Epithelial cell of proximal tubule (primary cell): ENCODE measurements around the gene CDK5RAP1. TPM values are rescaled to one million over a fixed set of nuclear protein-coding genes. Genes with fewer than 3 reads are reported as not detected.

Experiments used
- DNase-seq: peaks from one replicate; pipeline ENCODE4 v3.0.0-alpha.2; 2011; ENCODE audit warnings: low read depth
- H3K4me3 ChIP-seq: 2 replicates; pipeline ENCODE4 v1.5.1; 2011; ENCODE audit warnings: low read depth, mild to moderate bottlenecking, low read length
- total RNA-seq: library from RNA; depleted of rRNA; stranded (reverse); fragments of >200 nt; gene quantifications from 2 replicates; pipeline ENCODE4 v1.2.3, GENCODE V29; 2015
- TF ChIP-seq, protein P1 (sequence below): conservative IDR thresholded peaks from 2 replicates; pipeline ENCODE4 v1.5.1; 2012; ENCODE audit warnings: low read depth, mild to moderate bottlenecking, low read length

Gene CDK5RAP1
- total RNA-seq, 1 donor from 2014 or later = 28.8 TPM

DNA sequence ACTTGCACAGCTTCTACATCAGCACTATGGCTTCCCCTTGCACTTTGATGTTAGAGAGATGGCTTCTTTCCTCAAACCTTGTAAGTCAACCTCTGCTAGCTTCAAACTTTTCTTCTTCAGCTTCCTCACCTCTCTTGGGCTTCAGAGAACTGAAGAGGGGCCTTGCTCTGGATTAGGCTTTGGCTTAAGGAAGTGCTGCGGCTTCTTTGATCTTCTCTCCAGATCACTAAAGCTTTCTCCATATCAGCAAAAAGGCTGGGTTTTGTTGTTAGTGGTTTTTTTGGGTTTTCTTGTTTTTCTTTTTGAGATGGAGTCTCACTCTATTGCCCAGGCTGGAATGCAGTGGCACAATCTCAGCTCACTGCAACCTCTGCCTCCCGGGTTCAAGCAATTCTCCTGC is 24.0 kb downstream of the CDK5RAP1 start:
- TF ChIP-seq, protein P1, sequence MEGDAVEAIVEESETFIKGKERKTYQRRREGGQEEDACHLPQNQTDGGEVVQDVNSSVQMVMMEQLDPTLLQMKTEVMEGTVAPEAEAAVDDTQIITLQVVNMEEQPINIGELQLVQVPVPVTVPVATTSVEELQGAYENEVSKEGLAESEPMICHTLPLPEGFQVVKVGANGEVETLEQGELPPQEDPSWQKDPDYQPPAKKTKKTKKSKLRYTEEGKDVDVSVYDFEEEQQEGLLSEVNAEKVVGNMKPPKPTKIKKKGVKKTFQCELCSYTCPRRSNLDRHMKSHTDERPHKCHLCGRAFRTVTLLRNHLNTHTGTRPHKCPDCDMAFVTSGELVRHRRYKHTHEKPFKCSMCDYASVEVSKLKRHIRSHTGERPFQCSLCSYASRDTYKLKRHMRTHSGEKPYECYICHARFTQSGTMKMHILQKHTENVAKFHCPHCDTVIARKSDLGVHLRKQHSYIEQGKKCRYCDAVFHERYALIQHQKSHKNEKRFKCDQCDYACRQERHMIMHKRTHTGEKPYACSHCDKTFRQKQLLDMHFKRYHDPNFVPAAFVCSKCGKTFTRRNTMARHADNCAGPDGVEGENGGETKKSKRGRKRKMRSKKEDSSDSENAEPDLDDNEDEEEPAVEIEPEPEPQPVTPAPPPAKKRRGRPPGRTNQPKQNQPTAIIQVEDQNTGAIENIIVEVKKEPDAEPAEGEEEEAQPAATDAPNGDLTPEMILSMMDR = no peak
- no peak for DNase-seq
- no peak overlapping the region for H3K4me3 ChIP-seq

GRCh38 chr20:33373735-33374605 is 27.3 kb downstream of the CDK5RAP1 start:
- DNase-seq = peak; percentile 63
- H3K4me3 ChIP-seq = no peak overlapping the region
- TF ChIP-seq, protein P1 = no peak

- TF ChIP-seq, protein P1 = no peak
- no peak for DNase-seq
- no peak overlapping the region for H3K4me3 ChIP-seq
Measured at GRCh38 chr20:33372993-33373441, 28.3 kb downstream of the CDK5RAP1 start.

DNA sequence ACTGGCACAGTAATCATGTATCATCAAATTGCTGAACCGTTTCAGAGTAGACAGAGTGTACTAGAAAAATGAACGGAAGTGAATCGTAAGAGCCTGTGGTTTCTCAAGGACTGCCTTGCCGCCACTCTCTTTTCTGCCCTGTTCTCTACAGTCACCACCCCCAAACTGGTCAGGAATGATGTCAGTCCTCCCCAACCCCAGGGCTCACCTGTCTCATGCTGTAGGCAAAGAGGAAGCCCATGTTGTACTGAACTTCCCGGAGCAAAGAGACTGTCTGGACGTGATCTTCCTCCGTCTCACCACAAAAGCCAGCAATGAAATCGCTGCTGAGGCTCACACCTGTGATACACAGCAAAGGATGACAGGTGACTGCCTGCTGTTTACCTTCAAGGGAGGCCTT is 31.0 kb downstream of the CDK5RAP1 start:
- DNase-seq = no peak
- TF ChIP-seq, protein P1 = no peak
- peak overlapping the region; percentile 16 for H3K4me3 ChIP-seq

- TF ChIP-seq, protein P1 = no peak
- no peak overlapping the region for H3K4me3 ChIP-seq
- no peak for DNase-seq
Measured at GRCh38 chr20:33362898-33363297, 38.4 kb downstream of the CDK5RAP1 start.

GRCh38 chr20:33359399-33360261 is 41.7 kb downstream of the CDK5RAP1 start:
- H3K4me3 ChIP-seq = no peak overlapping the region
- DNase-seq = no peak
- TF ChIP-seq, protein P1 = no peak
